Osteoblast (primary cell): ENCODE results near the gene DEFB121. TPM values are rescaled to one million over a fixed set of nuclear protein-coding genes. Genes with fewer than 3 reads are reported as not detected.

ENCODE experiments used
- DNase-seq: peaks from one replicate; pipeline ENCODE4 v3.0.0; 2011; ENCODE audit warnings: low spot score, mixed read lengths; ENCODE audit not compliant: insufficient read length; ENCODE audit errors: missing footprints
- H2AFZ ChIP-seq: 2 replicates; pipeline ENCODE4 v1.6.0; 2011; ENCODE audit warnings: mild to moderate bottlenecking, low read length
- H3K27ac ChIP-seq: 2 replicates; pipeline ENCODE4 v1.5.1; 2011; ENCODE audit warnings: mild to moderate bottlenecking, low read depth, low read length, moderate library complexity
- H3K27me3 ChIP-seq: 2 replicates; pipeline ENCODE4 v1.6.0; 2012; ENCODE audit warnings: mild to moderate bottlenecking, control low read depth, inconsistent platforms, low read length, moderate library complexity; ENCODE audit not compliant: insufficient read depth
- H3K36me3 ChIP-seq: 2 replicates; pipeline ENCODE4 v1.5.1; 2011; ENCODE audit warnings: mild to moderate bottlenecking, low read length, control low read depth, moderate library complexity; ENCODE audit not compliant: insufficient read depth
- H3K4me1 ChIP-seq: 2 replicates; pipeline ENCODE4 v1.5.1; 2011; ENCODE audit warnings: mild to moderate bottlenecking, low read length, control low read depth, moderate library complexity; ENCODE audit not compliant: insufficient read depth
- H3K4me2 ChIP-seq: 2 replicates; pipeline ENCODE4 v1.6.0; 2011; ENCODE audit warnings: mild to moderate bottlenecking, low read length; ENCODE audit not compliant: insufficient read depth
- H3K4me3 ChIP-seq: fragments of 200-600 bp; sonication (generic); 3 replicates; pipeline ENCODE4 v1.5.1; 2012; ENCODE audit warnings: mild to moderate bottlenecking, low read length, inconsistent platforms; ENCODE audit not compliant: insufficient read depth
- H3K79me2 ChIP-seq: 2 replicates; pipeline ENCODE4 v1.6.0; 2012; ENCODE audit warnings: mild to moderate bottlenecking, low read length, control low read depth, inconsistent platforms; ENCODE audit not compliant: insufficient read depth
- H3K9me3 ChIP-seq: 2 replicates; pipeline ENCODE4 v1.5.1; 2011; ENCODE audit warnings: low read depth, low read length, control low read depth
- H4K20me1 ChIP-seq: 2 replicates; pipeline ENCODE4 v1.6.0; 2012; ENCODE audit warnings: mild to moderate bottlenecking, low read length, control low read depth; ENCODE audit not compliant: insufficient read depth
- total RNA-seq: library from RNA; depleted of rRNA; stranded (reverse); fragments of >200 nt; gene quantifications from 2 replicates; pipeline ENCODE4 v1.2.3, GENCODE V29; 2012
- TF ChIP-seq, protein P1 (sequence below): IDR thresholded peaks from 2 replicates; pipeline ENCODE4 v1.5.1; 2011; ENCODE audit warnings: mild to moderate bottlenecking, low read depth, low read length, moderate library complexity; ENCODE audit errors: extremely low read depth

DEFB121 gene
- not detected in 2 replicates for total RNA-seq

- no peak within 1 kb of the TSS for H2AFZ ChIP-seq
These were observed at the start of gene DEFB121 for GRCh38 chr20:31406115-31406514. TSS of gene DEFB121 (minus strand) at chr20:31406215. CDS start at chr20:31406152, 63 bp downstream.

DNA sequence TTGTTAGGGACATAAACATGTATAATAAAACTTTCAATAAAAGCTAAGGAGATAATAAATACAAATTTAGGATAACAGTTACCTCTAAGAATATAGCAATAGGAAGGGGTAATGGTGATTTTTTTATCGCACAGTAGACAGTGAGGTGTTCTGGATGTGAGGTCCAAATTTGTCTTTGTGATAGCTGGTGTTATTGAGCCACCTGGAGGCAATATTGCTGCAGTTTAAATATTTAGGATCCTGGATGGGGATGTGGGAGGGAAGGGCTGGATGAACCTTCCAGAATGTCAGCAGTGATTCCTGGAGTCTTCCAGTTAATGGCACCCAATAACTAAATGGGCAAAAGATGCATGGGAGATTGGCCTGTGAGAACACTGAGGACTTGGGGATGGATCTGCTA, 48.3 kb upstream of the DEFB121 start:
- H3K4me2 ChIP-seq: no peak overlapping the region
- H3K27me3 ChIP-seq: no peaks in the 10 kb centered on the region
- no peak overlapping the region for H2AFZ ChIP-seq
- H3K36me3 ChIP-seq: no peaks in the 10 kb centered on the region
- TF ChIP-seq, protein P1, sequence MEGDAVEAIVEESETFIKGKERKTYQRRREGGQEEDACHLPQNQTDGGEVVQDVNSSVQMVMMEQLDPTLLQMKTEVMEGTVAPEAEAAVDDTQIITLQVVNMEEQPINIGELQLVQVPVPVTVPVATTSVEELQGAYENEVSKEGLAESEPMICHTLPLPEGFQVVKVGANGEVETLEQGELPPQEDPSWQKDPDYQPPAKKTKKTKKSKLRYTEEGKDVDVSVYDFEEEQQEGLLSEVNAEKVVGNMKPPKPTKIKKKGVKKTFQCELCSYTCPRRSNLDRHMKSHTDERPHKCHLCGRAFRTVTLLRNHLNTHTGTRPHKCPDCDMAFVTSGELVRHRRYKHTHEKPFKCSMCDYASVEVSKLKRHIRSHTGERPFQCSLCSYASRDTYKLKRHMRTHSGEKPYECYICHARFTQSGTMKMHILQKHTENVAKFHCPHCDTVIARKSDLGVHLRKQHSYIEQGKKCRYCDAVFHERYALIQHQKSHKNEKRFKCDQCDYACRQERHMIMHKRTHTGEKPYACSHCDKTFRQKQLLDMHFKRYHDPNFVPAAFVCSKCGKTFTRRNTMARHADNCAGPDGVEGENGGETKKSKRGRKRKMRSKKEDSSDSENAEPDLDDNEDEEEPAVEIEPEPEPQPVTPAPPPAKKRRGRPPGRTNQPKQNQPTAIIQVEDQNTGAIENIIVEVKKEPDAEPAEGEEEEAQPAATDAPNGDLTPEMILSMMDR: no peak
- no peaks in the 10 kb centered on the region for H3K4me1 ChIP-seq
- H3K4me3 ChIP-seq: no peak overlapping the region
- DNase-seq: no peak
- no peaks in the 10 kb centered on the region for H3K79me2 ChIP-seq
- no peaks in the 10 kb centered on the region for H3K9me3 ChIP-seq
- H4K20me1 ChIP-seq: no peaks in the 10 kb centered on the region
- H3K27ac ChIP-seq: no peak overlapping the region

More at GRCh38 chr20:31406115-31406514, at the start of gene DEFB121:
- no peaks in the 10 kb centered on the region for H3K4me1 ChIP-seq
- H3K4me3 ChIP-seq: no peak within 1 kb of the TSS
- no peaks in the 10 kb centered on the region for H4K20me1 ChIP-seq
- no peaks in the 10 kb centered on the region for H3K27me3 ChIP-seq
- TF ChIP-seq, protein P1: no peak
- H3K4me2 ChIP-seq: no peak within 1 kb of the TSS
- no peak for DNase-seq
- H3K79me2 ChIP-seq: no peaks in the 10 kb centered on the region
- no peak within 1 kb of the TSS for H3K27ac ChIP-seq
- no peaks in the 10 kb centered on the region for H3K36me3 ChIP-seq
- H3K9me3 ChIP-seq: no peaks in the 10 kb centered on the region

DNA sequence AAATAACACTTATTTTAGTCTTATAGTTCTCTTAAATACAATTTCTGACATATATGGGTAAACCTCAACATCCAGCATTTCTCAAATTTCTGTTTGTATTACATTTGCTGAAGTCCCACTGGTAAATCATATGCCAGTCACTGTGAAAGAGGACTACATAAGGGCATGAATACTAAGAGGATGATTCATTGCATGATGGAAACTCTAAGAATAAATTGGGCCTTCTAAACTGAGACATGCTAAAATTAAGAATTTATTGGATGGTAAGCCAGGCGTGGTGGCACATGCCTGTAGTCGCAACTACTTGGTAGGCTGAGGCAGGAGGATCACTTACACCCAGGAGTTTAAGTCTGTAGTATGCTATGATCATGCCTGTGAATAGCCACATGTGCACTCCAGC, 46.6 kb upstream of the DEFB121 start:
- Histone ChIP-seq H2AFZ (no peak overlapping the region), H3K27me3 (no peaks in the 10 kb centered on the region), H3K4me2 (no peak overlapping the region), H4K20me1 (no peaks in the 10 kb centered on the region), H3K4me1 (no peaks in the 10 kb centered on the region), H3K36me3 (no peaks in the 10 kb centered on the region), H3K9me3 (no peaks in the 10 kb centered on the region), H3K4me3 (no peak overlapping the region), H3K79me2 (no peaks in the 10 kb centered on the region), H3K27ac (no peak overlapping the region)
- TF ChIP-seq, protein P1: no peak
- DNase-seq: no peak

GRCh38 chr20:31449511-31450414, 43.7 kb upstream of the DEFB121 start:
- Histone ChIP-seq H3K27me3 (no peaks in the 10 kb centered on the region), H3K27ac (no peak overlapping the region), H3K4me2 (no peak overlapping the region), H3K4me1 (no peaks in the 10 kb centered on the region), H2AFZ (no peak overlapping the region), H3K4me3 (no peak overlapping the region), H3K79me2 (no peaks in the 10 kb centered on the region), H4K20me1 (no peaks in the 10 kb centered on the region), H3K36me3 (no peaks in the 10 kb centered on the region), H3K9me3 (no peaks in the 10 kb centered on the region)
- no peak for DNase-seq
- TF ChIP-seq, protein P1: no peak
